Neural progenitor cell (in vitro differentiated cells): Measurements from ENCODE around the gene RNLS.
A peak's percentile ranks its signal among the peaks of the same experiment; 100 is the strongest.

ENCODE experiments used
- EZH2 ChIP-seq: fragments of 200-600 bp; sonication (generic); IDR thresholded peaks from 2 replicates; pipeline ENCODE4 v1.6.1; 2017; ENCODE audit warnings: antibody characterized with exemption, mild to moderate bottlenecking, moderate library complexity
- TF ChIP-seq, protein P1 (sequence below): fragments of 200-600 bp; sonication (generic); IDR thresholded peaks from 2 replicates; pipeline ENCODE4 v1.5.1; 2017; ENCODE audit warnings: antibody characterized with exemption, mild to moderate bottlenecking

DNA sequence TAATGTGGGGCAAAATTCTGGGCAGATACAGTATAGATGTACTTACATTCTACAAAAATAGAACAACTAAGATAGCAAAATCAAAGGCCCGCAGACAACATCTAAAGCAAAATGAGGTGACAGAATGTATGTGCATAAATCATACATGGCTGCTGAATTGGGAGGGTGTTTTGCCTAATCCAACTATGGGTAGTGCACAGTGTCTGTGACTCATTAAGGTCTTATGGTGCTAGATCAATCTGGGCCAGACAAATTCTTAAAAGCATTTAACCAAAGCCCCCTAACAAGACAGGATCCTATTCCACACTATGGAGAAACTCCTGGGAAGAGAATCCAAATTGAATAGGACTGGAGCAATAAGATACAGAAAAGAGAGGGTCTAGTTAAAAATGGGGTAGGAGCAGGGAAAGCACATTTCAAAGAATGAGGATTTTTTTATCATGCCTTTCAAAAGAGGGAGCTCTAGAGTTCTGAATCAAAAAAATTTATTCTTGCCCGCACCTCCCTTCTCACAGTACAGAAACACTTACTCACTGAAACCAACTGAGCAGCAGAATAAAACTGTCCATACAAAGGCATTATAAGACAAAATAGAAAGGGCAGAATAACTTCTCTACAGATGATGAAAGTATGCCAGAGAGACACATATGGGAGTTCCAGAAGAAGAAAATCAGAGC is 181.3 kb downstream of the RNLS start:
- TF ChIP-seq, protein P1, sequence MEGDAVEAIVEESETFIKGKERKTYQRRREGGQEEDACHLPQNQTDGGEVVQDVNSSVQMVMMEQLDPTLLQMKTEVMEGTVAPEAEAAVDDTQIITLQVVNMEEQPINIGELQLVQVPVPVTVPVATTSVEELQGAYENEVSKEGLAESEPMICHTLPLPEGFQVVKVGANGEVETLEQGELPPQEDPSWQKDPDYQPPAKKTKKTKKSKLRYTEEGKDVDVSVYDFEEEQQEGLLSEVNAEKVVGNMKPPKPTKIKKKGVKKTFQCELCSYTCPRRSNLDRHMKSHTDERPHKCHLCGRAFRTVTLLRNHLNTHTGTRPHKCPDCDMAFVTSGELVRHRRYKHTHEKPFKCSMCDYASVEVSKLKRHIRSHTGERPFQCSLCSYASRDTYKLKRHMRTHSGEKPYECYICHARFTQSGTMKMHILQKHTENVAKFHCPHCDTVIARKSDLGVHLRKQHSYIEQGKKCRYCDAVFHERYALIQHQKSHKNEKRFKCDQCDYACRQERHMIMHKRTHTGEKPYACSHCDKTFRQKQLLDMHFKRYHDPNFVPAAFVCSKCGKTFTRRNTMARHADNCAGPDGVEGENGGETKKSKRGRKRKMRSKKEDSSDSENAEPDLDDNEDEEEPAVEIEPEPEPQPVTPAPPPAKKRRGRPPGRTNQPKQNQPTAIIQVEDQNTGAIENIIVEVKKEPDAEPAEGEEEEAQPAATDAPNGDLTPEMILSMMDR, result peak; percentile 18
- no peak for TF ChIP-seq EZH2
